DOHH2 (cell line): ENCODE results near the gene ABHD12B.

Source experiments
- CTCF ChIP-seq: fragments of 200-600 bp; sonication (generic); IDR thresholded peaks from one replicate; pipeline ENCODE4 v1.5.1; 2014; ENCODE audit warnings: antibody characterized with exemption, mild to moderate bottlenecking, low read depth, low read length; ENCODE audit not compliant: poor library complexity, severe bottlenecking
- EZH2phosphoT487 ChIP-seq: fragments of 200-600 bp; sonication (generic); IDR thresholded peaks from 2 replicates; pipeline ENCODE4 v1.6.1; 2017; ENCODE audit warnings: borderline replicate concordance, mild to moderate bottlenecking, antibody characterized with exemption, low read length, moderate library complexity, mixed read lengths

- no peak for TF ChIP-seq CTCF
- no peak for TF ChIP-seq EZH2phosphoT487
Measured at GRCh38 chr14:50910495-50911420, 38.9 kb downstream of the ABHD12B start.
